HG03575 (cell line): ENCODE results near the gene OR4M1.
"Not testable (repeated sequence)": the region's sequence is repeated elsewhere in the genome, so short reads cannot be mapped to it uniquely, and the experiment has no call there.

ENCODE experiments used
- ATAC-seq: cut with Tn5 transposase; IDR thresholded peaks from one replicate; pipeline ENCODE4 v1.9.1; 2021; ENCODE audit not compliant: unreplicated experiment, insufficient number of reproducible peaks, low FRiP score; ENCODE audit errors: extremely low read depth

OR4M1 gene

DNA sequence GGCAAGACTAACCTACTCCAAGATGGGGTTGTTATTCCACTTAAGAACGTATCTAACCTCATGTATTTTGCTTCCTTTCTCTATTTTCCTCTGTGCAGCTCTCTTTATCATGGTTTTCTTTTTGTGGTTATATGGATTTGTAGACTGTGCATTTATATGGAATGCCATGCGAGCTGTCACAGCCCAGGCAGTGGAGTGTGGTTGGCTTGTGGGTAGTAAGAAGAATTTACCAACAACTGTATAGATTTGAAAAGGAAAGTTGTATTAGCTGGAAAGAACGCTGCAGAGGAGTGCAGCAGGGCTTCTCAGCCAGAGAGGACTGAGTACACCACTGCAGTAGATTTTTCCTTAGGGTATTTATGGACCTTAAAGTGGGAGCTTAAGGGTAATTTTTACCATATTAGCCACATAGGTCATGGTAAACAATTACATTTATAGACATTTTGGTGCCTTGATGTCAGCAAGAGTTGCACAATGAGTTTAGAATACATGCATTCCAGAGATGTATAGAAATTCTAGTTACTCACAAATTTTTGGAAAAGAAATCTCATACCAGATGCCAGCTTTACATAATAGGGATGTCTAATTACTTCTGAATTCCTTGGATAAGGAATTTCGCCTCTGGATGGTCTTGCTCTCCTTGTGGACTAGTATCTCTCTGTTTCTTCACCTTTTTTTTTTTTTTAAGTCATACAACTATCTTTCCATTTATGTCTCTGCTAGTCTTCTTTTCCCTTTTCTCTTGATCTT, 40.0 kb downstream of the OR4M1 start:
- not testable (repeated sequence) for ATAC-seq

DNA sequence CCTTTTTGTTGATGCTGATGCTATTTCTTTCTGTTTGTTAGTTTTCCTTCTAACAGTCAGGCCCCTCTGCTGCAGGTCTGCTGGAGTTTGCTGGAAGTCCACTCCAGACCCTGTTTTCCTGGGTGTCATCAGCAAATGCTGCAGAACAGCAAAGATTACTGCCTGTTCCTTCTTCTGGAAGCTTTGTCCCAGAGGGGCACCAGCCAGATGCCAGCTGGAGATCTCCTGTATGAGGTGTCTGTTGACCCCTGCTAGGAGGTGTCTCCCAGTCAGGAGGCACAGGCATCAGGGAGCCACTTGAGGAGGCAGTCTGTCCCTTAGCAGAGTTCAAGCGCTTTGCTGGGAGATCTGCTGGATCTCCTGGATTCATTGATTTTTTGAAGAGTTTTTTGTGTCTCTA, 46.6 kb downstream of the OR4M1 start:
- not testable (repeated sequence) for ATAC-seq

DNA sequence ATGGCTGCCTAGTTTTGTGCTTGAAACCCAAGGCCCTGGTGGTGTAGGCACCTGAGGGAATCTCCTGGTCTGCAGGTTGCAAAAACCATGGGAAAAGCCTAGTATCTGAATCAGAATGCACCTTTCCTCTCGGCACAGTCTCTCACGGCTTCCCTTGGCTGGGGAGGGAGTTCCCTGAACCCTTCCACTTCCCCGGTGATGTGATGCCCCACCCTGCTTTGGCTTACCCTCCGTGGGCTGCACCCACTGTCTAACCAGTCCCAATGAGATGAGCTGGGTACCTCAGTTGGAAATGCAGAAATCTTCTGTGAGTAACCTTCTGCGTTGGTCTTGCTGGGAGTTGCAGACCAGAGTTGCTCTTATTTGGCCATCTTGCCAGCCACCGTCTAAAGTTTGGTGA, 47.7 kb downstream of the OR4M1 start:
- ATAC-seq = not testable (repeated sequence)

DNA sequence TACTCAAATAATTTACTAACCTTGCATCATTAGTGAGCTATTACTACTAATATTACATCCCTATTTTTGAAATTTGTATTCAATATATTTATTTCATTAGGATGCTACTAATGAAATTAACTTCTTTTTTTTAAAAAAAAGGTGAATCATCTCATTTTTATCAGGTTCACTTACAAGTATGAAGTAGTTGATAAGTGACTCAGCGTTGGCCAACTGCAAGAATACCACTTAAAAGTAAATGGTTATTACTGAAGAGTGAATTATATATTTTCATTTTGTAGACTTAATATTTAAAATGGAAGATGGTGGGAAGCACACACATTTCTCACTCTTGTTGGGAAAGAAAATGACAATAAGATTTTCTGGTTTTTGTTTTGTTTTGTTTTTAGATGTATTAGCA, 49.9 kb downstream of the OR4M1 start:
- no peak for ATAC-seq

DNA sequence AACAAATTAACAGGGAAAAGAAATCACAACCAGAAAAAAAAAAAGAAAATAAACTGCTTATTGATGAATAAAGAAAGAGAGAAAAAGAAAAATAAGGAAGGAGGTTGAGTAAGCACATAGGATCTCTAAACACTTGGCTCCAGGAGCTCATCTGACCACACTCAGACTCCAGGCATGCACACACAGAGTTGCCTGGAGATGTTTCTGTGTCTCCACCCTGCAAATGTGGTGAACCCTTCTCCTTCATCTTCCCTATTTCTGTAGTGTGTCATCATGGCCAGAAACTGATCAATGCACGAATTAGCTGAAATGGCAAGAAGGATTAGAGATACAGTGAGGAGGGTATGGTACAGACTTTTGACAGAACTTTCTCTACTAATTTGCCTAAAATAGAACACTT, 50.5 kb downstream of the OR4M1 start:
- ATAC-seq = no peak

DNA sequence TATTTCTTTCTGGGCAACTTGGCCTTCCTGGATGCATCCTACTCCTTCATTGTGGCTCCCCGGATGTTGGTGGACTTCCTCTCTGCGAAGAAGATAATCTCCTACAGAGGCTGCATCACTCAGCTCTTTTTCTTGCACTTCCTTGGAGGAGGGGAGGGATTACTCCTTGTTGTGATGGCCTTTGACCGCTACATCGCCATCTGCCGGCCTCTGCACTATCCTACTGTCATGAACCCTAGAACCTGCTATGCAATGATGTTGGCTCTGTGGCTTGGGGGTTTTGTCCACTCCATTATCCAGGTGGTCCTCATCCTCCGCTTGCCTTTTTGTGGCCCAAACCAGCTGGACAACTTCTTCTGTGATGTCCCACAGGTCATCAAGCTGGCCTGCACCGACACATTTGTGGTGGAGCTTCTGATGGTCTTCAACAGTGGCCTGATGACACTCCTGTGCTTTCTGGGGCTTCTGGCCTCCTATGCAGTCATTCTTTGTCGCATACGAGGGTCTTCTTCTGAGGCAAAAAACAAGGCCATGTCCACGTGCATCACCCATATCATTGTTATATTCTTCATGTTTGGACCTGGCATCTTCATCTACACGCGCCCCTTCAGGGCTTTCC, 54.4 kb downstream of the OR4M1 start:
- not testable (repeated sequence) for ATAC-seq

DNA sequence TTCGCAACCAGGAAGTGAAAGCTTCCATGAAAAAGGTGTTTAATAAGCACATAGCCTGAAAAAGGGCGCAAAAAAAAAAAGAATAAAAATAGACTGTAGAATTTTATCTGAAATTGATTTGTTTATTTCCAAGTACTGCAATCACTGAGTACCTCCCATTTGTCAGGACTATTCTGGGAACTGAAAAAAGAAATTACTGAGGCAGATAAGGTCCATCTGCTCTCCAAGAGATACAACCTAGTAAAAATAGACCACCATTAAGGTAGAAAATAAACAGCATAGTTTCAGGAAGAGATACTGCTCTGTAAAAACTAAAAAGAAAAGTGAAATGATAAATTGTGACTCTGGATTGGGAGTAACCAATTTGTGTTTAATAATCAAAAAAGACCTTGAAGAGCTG, 55.0 kb downstream of the OR4M1 start:
- no peak for ATAC-seq
